T-helper 1 cell treated with Interleukin-12 subunit alpha and Interleukin-12 subunit beta and Interleukin-4 antibody, amounts not matched to agents 30 μg/mL and 1 μg/mL, for 36 hours (primary cell): ENCODE results near the gene LTA4H.
"Not testable (repeated sequence)": the region's sequence is repeated elsewhere in the genome, so short reads cannot be mapped to it uniquely, and the experiment has no call there.

Source experiments
- H3K27ac Mint-ChIP-seq: one replicate; pipeline ENCODE4 v1.8.0; 2021; ENCODE audit warnings: mild to moderate bottlenecking, mixed read lengths
- H3K27me3 Mint-ChIP-seq: one replicate; pipeline ENCODE4 v1.8.0; 2021; ENCODE audit warnings: low read depth, mixed read lengths
- H3K36me3 Mint-ChIP-seq: one replicate; pipeline ENCODE4 v1.8.0; 2021; ENCODE audit warnings: low read depth, mixed read lengths
- H3K4me1 Mint-ChIP-seq: one replicate; pipeline ENCODE4 v1.8.0; 2021; ENCODE audit warnings: low read depth, mixed read lengths
- H3K4me3 Mint-ChIP-seq: one replicate; pipeline ENCODE4 v1.8.0; 2021; ENCODE audit warnings: mild to moderate bottlenecking, moderate library complexity, mixed read lengths
- H3K9me3 Mint-ChIP-seq: one replicate; pipeline ENCODE4 v1.8.0; 2021; ENCODE audit warnings: mixed read lengths

Gene LTA4H

DNA sequence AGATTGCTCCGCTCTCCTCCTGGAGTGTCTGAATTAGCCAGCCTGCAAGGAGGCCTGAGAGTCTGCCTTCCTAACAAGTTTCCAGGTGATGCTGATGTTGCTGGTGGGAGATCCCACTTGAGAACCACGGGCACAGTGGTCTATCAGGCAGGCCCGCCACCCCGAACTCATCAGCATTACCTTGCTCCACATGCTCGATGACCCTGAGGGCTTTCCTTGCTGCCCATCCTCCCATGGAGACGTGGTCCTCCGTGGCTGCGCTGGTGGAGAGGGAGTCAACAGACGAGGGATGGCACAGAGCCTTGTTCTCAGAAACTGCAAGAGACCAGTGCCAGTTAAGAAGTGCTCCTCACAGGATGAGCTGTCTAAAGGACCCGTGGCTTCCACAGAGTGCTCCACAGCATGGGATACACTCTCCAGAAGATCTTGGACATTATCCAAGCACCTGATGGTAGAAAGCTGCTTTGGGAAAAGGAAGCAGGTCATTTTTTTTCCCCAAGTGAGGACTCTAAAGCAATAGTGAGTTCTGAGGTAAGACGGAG, 57.6 kb downstream of the LTA4H start:
- Mint-ChIP-seq H3K27ac (no peak overlapping the region), H3K27me3 (no peaks in the 10 kb centered on the region), H3K9me3 (no peaks in the 10 kb centered on the region), H3K36me3 (no peaks in the 10 kb centered on the region), H3K4me1 (no peaks in the 10 kb centered on the region), H3K4me3 (no peak overlapping the region)

DNA sequence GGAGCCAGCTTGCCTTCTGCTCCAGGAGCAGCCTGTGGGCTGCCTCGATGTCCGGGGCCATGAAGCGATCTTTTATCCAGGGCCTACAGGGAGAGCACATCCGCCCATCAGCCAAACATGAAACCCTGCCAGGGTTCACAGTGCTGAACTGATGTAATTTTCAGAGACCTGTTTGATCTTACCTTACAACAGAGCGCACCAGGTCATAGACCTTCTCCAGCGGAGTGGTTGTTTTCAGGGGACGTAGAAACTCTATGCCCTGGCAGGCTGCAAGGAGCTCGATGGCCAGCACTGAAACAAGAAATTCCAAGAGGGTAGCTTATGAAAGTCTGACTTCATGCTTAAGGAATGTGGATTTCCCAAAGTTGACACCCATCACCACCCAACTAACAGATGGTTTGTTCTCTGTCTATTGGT, 59.0 kb downstream of the LTA4H start:
- Mint-ChIP-seq H3K4me1 (no peaks in the 10 kb centered on the region), H3K36me3 (no peaks in the 10 kb centered on the region), H3K27ac (no peak overlapping the region), H3K9me3 (no peaks in the 10 kb centered on the region), H3K4me3 (no peak overlapping the region), H3K27me3 (no peaks in the 10 kb centered on the region)

GRCh38 chr12:95975491-95975890, 59.9 kb downstream of the LTA4H start:
- H3K4me1 Mint-ChIP-seq = no peaks in the 10 kb centered on the region
- no peaks in the 10 kb centered on the region for H3K27me3 Mint-ChIP-seq
- H3K9me3 Mint-ChIP-seq = no peaks in the 10 kb centered on the region
- H3K36me3 Mint-ChIP-seq = no peaks in the 10 kb centered on the region
- H3K27ac Mint-ChIP-seq = no peak overlapping the region
- no peak overlapping the region for H3K4me3 Mint-ChIP-seq

GRCh38 chr12:95974358-95974757, 61.0 kb downstream of the LTA4H start:
- Mint-ChIP-seq H3K9me3 (no peaks in the 10 kb centered on the region), H3K4me3 (no peak overlapping the region), H3K36me3 (no peaks in the 10 kb centered on the region), H3K27me3 (no peaks in the 10 kb centered on the region), H3K4me1 (no peaks in the 10 kb centered on the region), H3K27ac (no peak overlapping the region)

DNA sequence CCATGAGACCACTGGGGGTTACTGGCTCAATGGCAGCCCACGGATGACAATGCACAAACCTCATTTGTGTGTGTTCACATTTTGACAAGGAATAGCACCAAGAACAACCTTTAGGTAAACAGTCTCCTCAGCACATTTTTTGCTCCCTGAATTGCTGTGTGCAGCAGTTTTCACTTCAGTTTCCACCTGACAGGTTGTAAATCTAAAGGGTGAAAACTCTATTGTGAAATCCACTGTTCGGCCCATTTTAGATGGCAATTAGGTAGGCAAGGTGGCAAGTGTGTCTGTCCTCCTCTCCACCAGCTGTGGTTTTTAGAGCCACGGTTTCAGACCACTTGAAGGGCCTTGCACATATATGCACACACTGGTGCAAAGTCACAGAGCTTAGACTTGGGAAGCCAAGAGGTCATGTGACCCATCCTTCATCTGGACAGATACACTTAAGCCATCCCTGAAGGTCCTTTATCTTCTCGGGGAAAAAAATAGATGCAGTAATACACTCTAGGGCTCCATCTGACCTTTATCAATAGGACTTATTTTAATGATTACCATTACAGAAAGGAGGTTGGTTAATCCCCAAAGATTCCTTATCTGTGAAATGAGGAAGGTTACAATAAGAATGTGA, 62.4 kb downstream of the LTA4H start:
- H3K9me3 Mint-ChIP-seq = no peaks in the 10 kb centered on the region
- H3K4me1 Mint-ChIP-seq = no peaks in the 10 kb centered on the region
- no peaks in the 10 kb centered on the region for H3K36me3 Mint-ChIP-seq
- no peaks in the 10 kb centered on the region for H3K27me3 Mint-ChIP-seq
- H3K27ac Mint-ChIP-seq = no peak overlapping the region
- no peak overlapping the region for H3K4me3 Mint-ChIP-seq

- Mint-ChIP-seq H3K9me3 (no peaks in the 10 kb centered on the region), H3K4me1 (no peaks in the 10 kb centered on the region), H3K27me3 (no peaks in the 10 kb centered on the region), H3K36me3 (no peaks in the 10 kb centered on the region), H3K4me3 (no peak overlapping the region), H3K27ac (no peak overlapping the region)
Observed at GRCh38 chr12:95970905-95971304, 64.5 kb downstream of the LTA4H start.

- not testable (repeated sequence) for H3K9me3 Mint-ChIP-seq, H3K27me3 Mint-ChIP-seq, H3K27ac Mint-ChIP-seq, H3K4me3 Mint-ChIP-seq, H3K4me1 Mint-ChIP-seq, H3K36me3 Mint-ChIP-seq
Observed at GRCh38 chr12:95969116-95969515, 66.3 kb downstream of the LTA4H start.

- no peaks in the 10 kb centered on the region for H3K36me3 Mint-ChIP-seq
Observed at GRCh38 chr12:95967301-95967700, 68.1 kb downstream of the LTA4H start.

GRCh38 chr12:95966287-95966870, 69.0 kb downstream of the LTA4H start:
- H3K4me1 Mint-ChIP-seq = no peaks in the 10 kb centered on the region
- H3K4me3 Mint-ChIP-seq = no peak overlapping the region
- H3K27me3 Mint-ChIP-seq = peaks cover 3% of the 10 kb centered on the region
- H3K36me3 Mint-ChIP-seq = no peaks in the 10 kb centered on the region
- no peaks in the 10 kb centered on the region for H3K9me3 Mint-ChIP-seq
- H3K27ac Mint-ChIP-seq = no peak overlapping the region

More at GRCh38 chr12:95967301-95967700, 68.1 kb downstream of the LTA4H start:
- no peak overlapping the region for H3K27ac Mint-ChIP-seq
- H3K27me3 Mint-ChIP-seq = peaks cover under 1% of the 10 kb centered on the region
- no peaks in the 10 kb centered on the region for H3K9me3 Mint-ChIP-seq
- H3K4me1 Mint-ChIP-seq = no peaks in the 10 kb centered on the region
- H3K4me3 Mint-ChIP-seq = no peak overlapping the region

GRCh38 chr12:95963096-95963495, 72.3 kb downstream of the LTA4H start:
- Mint-ChIP-seq H3K4me1 (no peaks in the 10 kb centered on the region), H3K27ac (no peak overlapping the region), H3K27me3 (peaks cover 3% of the 10 kb centered on the region), H3K36me3 (no peaks in the 10 kb centered on the region), H3K9me3 (no peaks in the 10 kb centered on the region), H3K4me3 (no peak overlapping the region)

GRCh38 chr12:95962222-95962621, 73.2 kb downstream of the LTA4H start:
- H3K9me3 Mint-ChIP-seq = no peaks in the 10 kb centered on the region
- no peaks in the 10 kb centered on the region for H3K36me3 Mint-ChIP-seq
- H3K27me3 Mint-ChIP-seq = peaks cover 3% of the 10 kb centered on the region
- H3K4me1 Mint-ChIP-seq = no peaks in the 10 kb centered on the region
- no peak overlapping the region for H3K4me3 Mint-ChIP-seq
- H3K27ac Mint-ChIP-seq = no peak overlapping the region

- Mint-ChIP-seq H3K27me3 (peaks cover 3% of the 10 kb centered on the region), H3K4me3 (no peak overlapping the region), H3K9me3 (no peaks in the 10 kb centered on the region), H3K27ac (no peak overlapping the region), H3K4me1 (no peaks in the 10 kb centered on the region), H3K36me3 (no peaks in the 10 kb centered on the region)
Observed at GRCh38 chr12:95960241-95960640, 75.1 kb downstream of the LTA4H start.

DNA sequence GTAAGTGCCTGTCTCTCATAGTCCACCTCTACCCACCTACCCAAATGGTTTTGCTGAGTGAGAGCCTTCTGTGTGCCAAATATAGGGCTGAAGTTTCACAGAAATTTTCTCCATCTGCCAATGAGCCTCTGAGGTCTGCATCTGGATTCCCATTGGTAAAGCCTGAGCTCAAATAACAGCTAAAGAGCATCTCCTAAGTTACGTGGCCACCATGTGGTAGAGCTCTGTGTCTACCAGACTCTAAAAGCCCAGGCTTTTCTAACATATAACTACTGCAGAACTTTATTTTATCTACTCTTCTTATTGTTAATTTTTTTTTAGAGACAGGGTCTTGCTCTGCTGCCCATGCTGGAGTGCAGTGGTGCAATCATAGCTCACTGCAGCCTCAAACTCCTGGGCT, 76.3 kb downstream of the LTA4H start:
- Mint-ChIP-seq H3K27me3 (peaks cover 3% of the 10 kb centered on the region), H3K9me3 (no peaks in the 10 kb centered on the region), H3K36me3 (no peaks in the 10 kb centered on the region)

DNA sequence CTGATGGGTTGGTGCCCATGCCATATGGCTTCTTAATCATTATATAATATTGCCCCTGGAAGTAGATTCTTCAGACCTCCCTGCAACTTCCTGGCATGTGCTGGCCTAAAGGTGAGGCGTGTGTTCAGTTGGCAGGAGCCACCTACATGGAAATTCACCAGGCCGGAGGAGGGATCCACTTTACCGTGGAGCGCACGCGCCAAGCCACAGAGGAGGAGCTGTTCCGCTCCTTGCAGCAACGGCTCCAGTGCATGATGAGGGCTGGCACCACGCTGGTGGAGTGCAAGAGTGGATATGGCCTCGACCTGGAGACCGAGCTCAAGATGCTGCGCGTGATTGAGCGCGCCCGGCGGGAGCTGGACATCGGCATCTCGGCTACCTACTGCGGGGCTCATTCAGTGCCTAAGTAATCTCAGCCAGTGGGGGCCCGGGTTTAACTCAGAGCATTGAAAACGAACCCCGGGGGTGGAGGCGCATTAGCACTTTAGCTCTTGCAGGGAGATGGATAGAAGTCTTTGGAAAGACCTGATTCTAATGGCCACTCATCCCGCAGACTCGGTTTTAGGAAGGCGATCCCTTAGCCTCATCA, 78.7 kb downstream of the LTA4H start:
- H3K4me1 Mint-ChIP-seq = no peaks in the 10 kb centered on the region

More for the DNA sequence above, 76.3 kb downstream of the LTA4H start:
- Mint-ChIP-seq H3K4me3 (no peak overlapping the region), H3K4me1 (no peaks in the 10 kb centered on the region), H3K27ac (no peak overlapping the region)

DNA sequence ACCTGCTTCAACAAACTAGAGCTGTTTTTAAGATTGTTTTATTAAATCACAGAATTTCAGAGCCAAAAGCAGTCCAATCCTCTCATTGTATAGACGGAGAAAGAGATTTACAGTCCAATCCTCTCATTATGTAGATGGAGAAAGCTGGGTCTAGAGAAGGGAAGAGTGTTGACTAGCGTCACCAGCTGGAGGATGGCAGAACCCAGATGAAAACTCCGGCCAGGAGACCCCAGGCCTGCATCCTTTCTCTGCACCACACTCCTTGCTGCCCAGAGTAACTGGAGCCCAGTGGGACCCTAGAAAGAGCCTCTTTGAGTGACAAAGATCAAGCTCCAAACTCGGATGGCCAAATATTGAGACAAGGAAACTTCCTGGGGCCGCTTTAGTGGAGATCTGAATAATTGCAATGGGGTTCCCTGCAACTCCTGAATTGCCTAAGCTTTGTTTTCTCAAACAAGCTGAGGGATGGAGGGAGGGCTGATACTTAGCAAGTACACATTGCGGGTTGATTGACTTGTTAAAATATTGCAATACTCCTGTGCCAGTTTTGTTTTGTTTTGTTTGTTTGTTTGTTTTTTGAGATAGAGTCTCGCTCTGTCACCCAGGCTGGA, 79.7 kb downstream of the LTA4H start:
- Mint-ChIP-seq H3K9me3 (no peaks in the 10 kb centered on the region), H3K4me1 (no peaks in the 10 kb centered on the region), H3K4me3 (no peak overlapping the region), H3K27me3 (peaks cover 12% of the 10 kb centered on the region), H3K27ac (no peak overlapping the region), H3K36me3 (no peaks in the 10 kb centered on the region)

More for the DNA sequence above, 78.7 kb downstream of the LTA4H start:
- Mint-ChIP-seq H3K27ac (no peak overlapping the region), H3K27me3 (peaks cover 6% of the 10 kb centered on the region), H3K4me3 (no peak overlapping the region), H3K9me3 (no peaks in the 10 kb centered on the region), H3K36me3 (no peaks in the 10 kb centered on the region)
